ENCODE measurements around the gene CC2D1A.

- TF ChIP-seq RARB (CRISPR knock-in tag; IDR thresholded peaks at IDR 0.05) (no peak), BACH2 (CRISPR knock-in tag; IDR thresholded peaks at IDR 0.05; ENCODE audit: borderline replicate concordance) (no peak), ZFP3 (CRISPR knock-in tag; IDR thresholded peaks at IDR 0.05) (no peak), PPARA (CRISPR knock-in tag; IDR thresholded peaks at IDR 0.05; ENCODE audit: borderline replicate concordance) (no peak), PATZ1 (CRISPR knock-in tag; IDR thresholded peaks at IDR 0.05; ENCODE audit: borderline replicate concordance) (no peak)
These were observed 12.9 kb downstream of the CC2D1A start for GRCh38 chr19:13918726-13919411.
